Choroid plexus epithelial cell (primary cell): ENCODE results near the gene TFEB.

Experiments used
- DNase-seq: peaks from one replicate; pipeline ENCODE4 v3.0.0-alpha.2; 2010; ENCODE audit warnings: low read depth
- H3K4me3 ChIP-seq: 2 replicates; pipeline ENCODE4 v1.5.1; 2011; ENCODE audit warnings: low read depth, mild to moderate bottlenecking, control low read depth, low read length, moderate library complexity
- TF ChIP-seq, protein P1 (sequence below): conservative IDR thresholded peaks from 2 replicates; pipeline ENCODE4 v1.5.1; 2011; ENCODE audit warnings: low read depth, mild to moderate bottlenecking, control low read depth, inconsistent platforms, low read length, moderate library complexity

TFEB gene

DNA sequence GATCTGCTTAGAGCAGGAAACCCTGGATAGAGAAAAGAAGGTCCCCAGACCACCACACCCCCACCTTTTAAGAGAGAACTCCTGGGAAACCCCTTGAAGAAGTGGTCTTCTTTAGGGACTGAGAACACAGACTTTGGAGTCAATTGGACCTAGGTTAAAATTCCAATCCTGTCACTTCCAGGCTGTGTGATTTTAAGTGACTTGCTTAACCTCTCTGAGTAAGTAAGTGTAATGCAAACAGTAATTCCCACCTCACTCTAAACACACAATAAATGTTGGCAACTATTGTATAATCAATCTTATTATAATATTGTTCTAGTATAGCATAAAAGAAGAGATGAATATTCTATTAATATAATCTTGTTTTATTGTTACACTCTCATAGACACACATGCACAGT is 3.3 kb downstream of the TFEB start:
- no peak overlapping the region for H3K4me3 ChIP-seq
- DNase-seq: no peak
- TF ChIP-seq, protein P1, sequence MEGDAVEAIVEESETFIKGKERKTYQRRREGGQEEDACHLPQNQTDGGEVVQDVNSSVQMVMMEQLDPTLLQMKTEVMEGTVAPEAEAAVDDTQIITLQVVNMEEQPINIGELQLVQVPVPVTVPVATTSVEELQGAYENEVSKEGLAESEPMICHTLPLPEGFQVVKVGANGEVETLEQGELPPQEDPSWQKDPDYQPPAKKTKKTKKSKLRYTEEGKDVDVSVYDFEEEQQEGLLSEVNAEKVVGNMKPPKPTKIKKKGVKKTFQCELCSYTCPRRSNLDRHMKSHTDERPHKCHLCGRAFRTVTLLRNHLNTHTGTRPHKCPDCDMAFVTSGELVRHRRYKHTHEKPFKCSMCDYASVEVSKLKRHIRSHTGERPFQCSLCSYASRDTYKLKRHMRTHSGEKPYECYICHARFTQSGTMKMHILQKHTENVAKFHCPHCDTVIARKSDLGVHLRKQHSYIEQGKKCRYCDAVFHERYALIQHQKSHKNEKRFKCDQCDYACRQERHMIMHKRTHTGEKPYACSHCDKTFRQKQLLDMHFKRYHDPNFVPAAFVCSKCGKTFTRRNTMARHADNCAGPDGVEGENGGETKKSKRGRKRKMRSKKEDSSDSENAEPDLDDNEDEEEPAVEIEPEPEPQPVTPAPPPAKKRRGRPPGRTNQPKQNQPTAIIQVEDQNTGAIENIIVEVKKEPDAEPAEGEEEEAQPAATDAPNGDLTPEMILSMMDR: no peak

DNA sequence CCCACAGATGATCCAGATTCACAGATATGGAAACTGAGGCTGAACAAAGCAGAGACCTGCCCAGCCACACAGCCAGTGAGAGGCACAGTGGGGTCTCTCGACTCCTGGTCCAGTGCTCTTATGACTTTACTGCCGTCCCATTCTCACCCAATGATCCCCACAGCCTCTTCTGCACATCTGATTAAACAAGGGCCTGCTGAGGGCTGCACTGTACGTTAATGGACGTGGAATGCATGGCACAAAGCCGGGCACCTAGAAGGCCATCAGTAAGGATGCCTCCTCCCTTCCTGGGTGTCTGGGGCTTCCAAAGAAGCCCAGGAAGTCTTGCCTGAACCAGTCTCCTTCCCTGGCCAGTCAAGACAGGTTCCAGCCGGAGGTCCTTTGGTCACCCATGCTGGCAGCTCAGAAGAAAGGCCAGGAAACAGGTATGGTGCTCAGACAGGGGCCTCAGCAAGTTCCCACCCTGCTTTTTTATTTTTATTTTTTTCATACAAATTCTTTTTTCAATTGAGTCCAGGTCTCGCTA is 3.8 kb downstream of the TFEB start:
- no peak overlapping the region for H3K4me3 ChIP-seq
- TF ChIP-seq, protein P1: no peak
- DNase-seq: no peak

GRCh38 chr6:41730531-41731436 is 4.6 kb downstream of the TFEB start:
- DNase-seq: no peak
- H3K4me3 ChIP-seq: no peak overlapping the region
- TF ChIP-seq, protein P1: no peak

- TF ChIP-seq, protein P1: no peak
- H3K4me3 ChIP-seq: no peak overlapping the region
- DNase-seq: no peak
Observed at GRCh38 chr6:41729624-41730023, 5.8 kb downstream of the TFEB start.

DNA sequence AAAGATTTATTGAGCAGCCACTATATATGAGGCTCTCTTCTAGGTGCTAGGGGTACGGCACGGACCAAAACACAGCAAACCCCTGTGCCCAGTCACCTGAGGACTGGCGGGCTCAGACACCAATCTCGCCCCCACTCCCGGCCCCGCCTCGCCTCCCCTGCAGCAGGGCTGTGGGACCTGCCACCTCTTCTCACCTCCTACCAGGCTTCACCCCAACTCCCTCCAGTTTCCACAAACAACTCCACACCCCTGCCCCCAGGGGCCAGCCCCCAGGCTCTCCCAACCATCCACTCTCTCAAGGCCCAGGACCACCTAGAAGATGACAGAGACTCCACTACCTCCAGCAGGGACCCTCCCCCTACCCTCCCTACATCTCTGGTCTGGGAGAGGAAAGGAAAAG is 6.5 kb downstream of the TFEB start:
- no peak overlapping the region for H3K4me3 ChIP-seq
- TF ChIP-seq, protein P1: no peak
- DNase-seq: no peak

GRCh38 chr6:41728073-41728936 is 7.1 kb downstream of the TFEB start:
- no peak for DNase-seq
- H3K4me3 ChIP-seq: no peak overlapping the region
- TF ChIP-seq, protein P1: no peak
